Endothelial cell of umbilical vein (primary cell): ENCODE measurements around the gene EML6. TPM values are rescaled to one million over a fixed set of nuclear protein-coding genes. Genes with fewer than 3 reads are reported as not detected.

Experiments used
- BruUV-seq: library from RNA; stranded (reverse); fragments of 400-500 nt; replicated peaks from 2 replicates; lab custom pipeline; 2021; lab: Mats Ljungman, UMichigan
- CTCF ChIA-PET: fragments of 300-600, 350-600 bp; sonication (Branson Sonifier 250); formaldehyde crosslinking; loops from one replicate; lab custom pipeline; 2021; ENCODE audit warnings: antibody characterized with exemption, inconsistent platforms; lab: Charles Lee
- POLR2A ChIA-PET: fragments of 300-600, 350-600 bp; sonication (Branson Sonifier 250); formaldehyde crosslinking; loops from one replicate; lab custom pipeline; 2021; ENCODE audit warnings: antibody characterized with exemption, inconsistent platforms; lab: Charles Lee
- DNase-seq: peaks from one replicate; pipeline ENCODE4 v3.0.0-alpha.2; 2011; ENCODE audit warnings: low read depth, low spot score
- FAIRE-seq: peaks from 2 replicates; lab custom pipeline; 2011; peaks lifted over from hg19 to GRCh38; lab: Jason Lieb, UNC
- H2AFZ ChIP-seq: 2 replicates; pipeline ENCODE4 v1.6.0; 2012; ENCODE audit warnings: low read depth, low read length, control low read depth, inconsistent platforms
- H3K27ac ChIP-seq: 2 replicates; pipeline ENCODE4 v1.5.1; 2011; ENCODE audit warnings: low read depth, mild to moderate bottlenecking, control low read depth, low read length, moderate library complexity; ENCODE audit not compliant: insufficient read depth
- H3K27me3 ChIP-seq, 2 experiments: 2 replicates each; pipeline versions ENCODE4 v1.6.0 to v1.6.1; 2011; ENCODE audit warnings: low read length in 2 of 2, mixed read lengths in 1 of 2; ENCODE audit not compliant: control insufficient read depth in 2 of 2, insufficient read depth in 2 of 2
- H3K36me3 ChIP-seq, 2 experiments: 2 replicates in 1 of 2; 3 replicates in 1 of 2; pipeline ENCODE4 v1.5.1; 2011; ENCODE audit warnings: low read length in 2 of 2, mild to moderate bottlenecking in 1 of 2, moderate library complexity in 1 of 2; ENCODE audit not compliant: control insufficient read depth in 2 of 2, insufficient read depth in 2 of 2; ENCODE audit errors: extremely low read depth in 1 of 2
- H3K4me1 ChIP-seq: 3 replicates; pipeline ENCODE4 v1.5.1; 2011; ENCODE audit warnings: mild to moderate bottlenecking, low read length; ENCODE audit not compliant: control insufficient read depth, insufficient read depth; ENCODE audit errors: extremely low read depth
- H3K4me2 ChIP-seq: 2 replicates; pipeline ENCODE4 v1.6.1; 2011; ENCODE audit warnings: low read length, control low read depth, mixed read lengths; ENCODE audit not compliant: insufficient read depth
- H3K4me3 ChIP-seq, 3 experiments: fragments of 200-600 bp in 1 of 3; sonication (generic), shearing (Covaris generic) in 1 of 3; replicated peaks in 1 of 3; 2 replicates each; pipeline ENCODE4 v1.5.1; 2011 to 2016; ENCODE audit warnings: control low read depth in 3 of 3, low read length in 3 of 3, mild to moderate bottlenecking in 2 of 3, inconsistent platforms in 1 of 3, low read depth in 1 of 3, moderate library complexity in 1 of 3; ENCODE audit not compliant: insufficient read depth in 1 of 3
- H3K79me2 ChIP-seq: 2 replicates; pipeline ENCODE4 v1.6.0; 2012; ENCODE audit warnings: low read length, inconsistent platforms; ENCODE audit not compliant: control insufficient read depth, insufficient read depth
- H3K9ac ChIP-seq: replicated peaks from 2 replicates; pipeline ENCODE3; 2011; ENCODE audit warnings: low read length, control low read depth; ENCODE audit not compliant: insufficient read depth; ENCODE audit errors: extremely low read depth
- H3K9me1 ChIP-seq: replicated peaks from 3 replicates; pipeline ENCODE4 v1.6.0; 2011; ENCODE audit warnings: mild to moderate bottlenecking, low read length; ENCODE audit not compliant: control insufficient read depth, insufficient read depth; ENCODE audit errors: extremely low read depth
- H3K9me3 ChIP-seq: replicated peaks from 2 replicates; pipeline ENCODE4 v1.5.1; 2012; ENCODE audit warnings: low read length, inconsistent platforms; ENCODE audit not compliant: control insufficient read depth, insufficient read depth
- H4K20me1 ChIP-seq: replicated peaks from 2 replicates; pipeline ENCODE3; 2011; ENCODE audit warnings: mild to moderate bottlenecking, low read length; ENCODE audit not compliant: control insufficient read depth, insufficient read depth; ENCODE audit errors: extremely low read depth
- EZH2 ChIP-seq: IDR thresholded peaks from 2 replicates; pipeline ENCODE4 v1.6.1; 2012; ENCODE audit warnings: borderline replicate concordance, low read depth, mild to moderate bottlenecking, moderate library complexity, low read length, inconsistent platforms; ENCODE audit not compliant: severe bottlenecking
- FOS ChIP-seq: IDR thresholded peaks from 2 replicates; pipeline ENCODE4 v1.6.1; 2011; ENCODE audit warnings: mild to moderate bottlenecking, low read length, moderate library complexity, borderline replicate concordance; ENCODE audit not compliant: insufficient read depth
- GATA2 ChIP-seq: IDR thresholded peaks from 2 replicates; pipeline ENCODE4 v1.7.0; 2011; ENCODE audit warnings: low read depth, mild to moderate bottlenecking, moderate library complexity, mixed read lengths, low read length; ENCODE audit not compliant: insufficient read length, insufficient read depth
- JUN ChIP-seq: IDR thresholded peaks from 2 replicates; pipeline ENCODE4 v1.6.1; 2011; ENCODE audit warnings: borderline replicate concordance, low read depth; ENCODE audit not compliant: insufficient read length, insufficient read depth
- MYC ChIP-seq: IDR thresholded peaks from one replicate; pipeline ENCODE4 v1.6.1; 2011; ENCODE audit warnings: mild to moderate bottlenecking, low read depth, low read length
- POLR2A ChIP-seq: IDR thresholded peaks from 2 replicates; pipeline ENCODE4 v1.6.1; 2012; ENCODE audit warnings: low read depth, mild to moderate bottlenecking, control low read depth, low read length
- POLR2AphosphoS5 ChIP-seq: IDR thresholded peaks from 2 replicates; pipeline ENCODE4 v1.6.1; 2012; ENCODE audit warnings: low read depth, mild to moderate bottlenecking, control low read depth, low read length, moderate library complexity; ENCODE audit not compliant: insufficient read depth
- dilution Hi-C: fragments of 300-500 bp; cut with MboI; formaldehyde crosslinking; loops from one replicate; pipeline ENCODE4 v1.15.0; 2019; ENCODE audit warnings: low sequenced_read_pairs; ENCODE audit not compliant: extremely low pct_ligation_motif_present
- intact Hi-C: fragments of 100-400 bp; cut with micrococcal nuclease; formaldehyde crosslinking; loops from one replicate; pipeline ENCODE4 v1.10.0; 2022
- polyA plus RNA-seq, 4 experiments: library from polyadenylated mRNA; depleted of rRNA in 3 of 4; stranded (reverse) in 3 of 4; unstranded in 1 of 4; fragments of >200 nt; gene quantifications; 2 replicates each; pipeline versions ENCODE4 v1.2.1 to v1.2.3, GENCODE V29; 2011 to 2012; ENCODE audit warnings: missing spikeins in 1 of 4
- total RNA-seq: library from RNA; stranded (reverse); gene quantifications from 2 replicates; pipeline ENCODE4 v1.2.3, GENCODE V29; 2021
- TF ChIP-seq, protein P1 (sequence below), 2 donors: IDR thresholded peaks; 1 replicate in 1 of 2; 2 replicates in 1 of 2; pipeline ENCODE4 v1.5.1; 2011; ENCODE audit warnings: low read length in 2 of 2, mild to moderate bottlenecking in 2 of 2, moderate library complexity in 2 of 2, control low read depth in 1 of 2, inconsistent platforms in 1 of 2, low read depth in 1 of 2; ENCODE audit not compliant: insufficient read depth in 1 of 2; ENCODE audit errors: extremely low read depth in 1 of 2
- TF ChIP-seq, protein P2 (sequence below): IDR thresholded peaks from 2 replicates; pipeline ENCODE4 v1.6.1; 2011; ENCODE audit not compliant: insufficient read depth, insufficient read length

Gene EML6
- total and polyA plus RNA-seq, 2 donors (not counting 3 experiments of a cell fraction or from before 2014, with no cell fraction given) = 0.79 to 2.1 TPM

GRCh38 chr2:54728669-54729120 lies 5.2 kb downstream of the EML6 start:
- Histone ChIP-seq H3K4me1 (peaks cover 20% of the 10 kb centered on the region), H3K79me2 (no peaks in the 10 kb centered on the region), H3K27me3 (peaks cover 8 to 11% of the 10 kb centered on the region in 2 experiments), H3K4me3 (no peak overlapping the region), H4K20me1 (no peaks in the 10 kb centered on the region), H3K9me3 (no peaks in the 10 kb centered on the region), H3K4me2 (no peak overlapping the region), H3K27ac (no peak overlapping the region), H3K36me3 (no peaks in the 10 kb centered on the region), H3K9me1 (no peaks in the 10 kb centered on the region), H3K9ac (no peak overlapping the region), H2AFZ (no peak overlapping the region)
- POLR2A ChIA-PET = no interaction called here
- dilution Hi-C loops = no loop called here
- no TSS peak for BruUV-seq
- CTCF ChIA-PET = interaction anchor here (0.6 to 1.6 kb wide), 3 partner anchors 29 to 110 kb away, joined by 3 to 6 read pairs (median 6); no protein-coding TSS in a partner anchor
- no peak for TF ChIP-seq JUN
- peak; percentile 88 for TF ChIP-seq FOS
- intact Hi-C loops = loop anchor here (10.0 kb wide), 1 partner anchor 316 kb away; no protein-coding TSS in a partner anchor
- FAIRE-seq (no peak), DNase-seq (peak; percentile 24)

- ChIA-PET POLR2A (no interaction called here), CTCF (interaction anchor here (0.7 kb wide), 1 partner anchor 31 kb away, joined by 3 read pairs; no protein-coding TSS in a partner anchor)
- BruUV-seq = no TSS peak
- no peaks in the 10 kb centered on the region for H3K9me3 ChIP-seq
- H4K20me1 ChIP-seq = no peaks in the 10 kb centered on the region
- intact Hi-C loops = no loop called here
- peaks cover 0 to 8% of the 10 kb centered on the region in 2 experiments for H3K27me3 ChIP-seq
- H3K36me3 ChIP-seq = no peaks in the 10 kb centered on the region
- TF ChIP-seq JUN (no peak), FOS (no peak), EZH2 (no peak), POLR2AphosphoS5 (no peak), MYC (no peak), POLR2A (no peak), GATA2 (no peak)
- TF ChIP-seq, protein P1, sequence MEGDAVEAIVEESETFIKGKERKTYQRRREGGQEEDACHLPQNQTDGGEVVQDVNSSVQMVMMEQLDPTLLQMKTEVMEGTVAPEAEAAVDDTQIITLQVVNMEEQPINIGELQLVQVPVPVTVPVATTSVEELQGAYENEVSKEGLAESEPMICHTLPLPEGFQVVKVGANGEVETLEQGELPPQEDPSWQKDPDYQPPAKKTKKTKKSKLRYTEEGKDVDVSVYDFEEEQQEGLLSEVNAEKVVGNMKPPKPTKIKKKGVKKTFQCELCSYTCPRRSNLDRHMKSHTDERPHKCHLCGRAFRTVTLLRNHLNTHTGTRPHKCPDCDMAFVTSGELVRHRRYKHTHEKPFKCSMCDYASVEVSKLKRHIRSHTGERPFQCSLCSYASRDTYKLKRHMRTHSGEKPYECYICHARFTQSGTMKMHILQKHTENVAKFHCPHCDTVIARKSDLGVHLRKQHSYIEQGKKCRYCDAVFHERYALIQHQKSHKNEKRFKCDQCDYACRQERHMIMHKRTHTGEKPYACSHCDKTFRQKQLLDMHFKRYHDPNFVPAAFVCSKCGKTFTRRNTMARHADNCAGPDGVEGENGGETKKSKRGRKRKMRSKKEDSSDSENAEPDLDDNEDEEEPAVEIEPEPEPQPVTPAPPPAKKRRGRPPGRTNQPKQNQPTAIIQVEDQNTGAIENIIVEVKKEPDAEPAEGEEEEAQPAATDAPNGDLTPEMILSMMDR (IDR thresholded peaks at IDR 0.05; ENCODE audit: extremely low read depth in 1 of 2, insufficient read depth in 1 of 2, low read depth in 1 of 2, low read length in 2 of 2) = no peak
- TF ChIP-seq, protein P2, sequence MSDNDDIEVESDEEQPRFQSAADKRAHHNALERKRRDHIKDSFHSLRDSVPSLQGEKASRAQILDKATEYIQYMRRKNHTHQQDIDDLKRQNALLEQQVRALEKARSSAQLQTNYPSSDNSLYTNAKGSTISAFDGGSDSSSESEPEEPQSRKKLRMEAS = no peak
- no peak overlapping the region for H3K4me2 ChIP-seq
- H3K9me1 ChIP-seq = no peaks in the 10 kb centered on the region
- FAIRE-seq = no peak
- H3K4me1 ChIP-seq = no peaks in the 10 kb centered on the region
- H3K79me2 ChIP-seq = no peaks in the 10 kb centered on the region
- no peak overlapping the region for H3K4me3 ChIP-seq
- dilution Hi-C loops = no loop called here
- no peak for DNase-seq
- no peak overlapping the region for H3K9ac ChIP-seq
- H2AFZ ChIP-seq = no peak overlapping the region
- H3K27ac ChIP-seq = no peak overlapping the region
Measured at GRCh38 chr2:54735636-54736035, 12.2 kb downstream of the EML6 start.
